HG03095 (cell line): Measurements from ENCODE around the gene BMERB1.
"Not testable (repeated sequence)": the region's sequence is repeated elsewhere in the genome, so short reads cannot be mapped to it uniquely, and the experiment has no call there.

Source experiments
- ATAC-seq: cut with Tn5 transposase; IDR thresholded peaks from one replicate; pipeline ENCODE4 v1.9.1; 2021; ENCODE audit warnings: moderate library complexity; ENCODE audit not compliant: unreplicated experiment

The BMERB1 gene

GRCh38 chr16:15434425-15435215, at the start of gene BMERB1:
Gene BMERB1 (plus strand): TSS chr16:15434588. CDS start chr16:15434654, 66 bp downstream.
- no peak for ATAC-seq

- ATAC-seq: not testable (repeated sequence)
Observed at GRCh38 chr16:15388060-15388459, 46.3 kb upstream of the BMERB1 start.

- not testable (repeated sequence) for ATAC-seq
Observed at GRCh38 chr16:15389916-15390315, 44.5 kb upstream of the BMERB1 start.

- ATAC-seq: not testable (repeated sequence)
Observed at GRCh38 chr16:15393025-15393424, 41.4 kb upstream of the BMERB1 start.

- ATAC-seq: not testable (repeated sequence)
Observed at GRCh38 chr16:15395631-15396508, 38.5 kb upstream of the BMERB1 start, which contains the start of gene MPV17L. Gene MPV17L (plus strand): TSS chr16:15395754. CDS start chr16:15395898, 144 bp downstream.

GRCh38 chr16:15396509-15396829, 37.9 kb upstream of the BMERB1 start:
- ATAC-seq: not testable (repeated sequence)

GRCh38 chr16:15396948-15397594, 37.3 kb upstream of the BMERB1 start:
- ATAC-seq: no peak

GRCh38 chr16:15398618-15399316, 35.6 kb upstream of the BMERB1 start:
- ATAC-seq: no peak

GRCh38 chr16:15399317-15399716, 35.1 kb upstream of the BMERB1 start:
- ATAC-seq: no peak

GRCh38 chr16:15400314-15400713, 34.1 kb upstream of the BMERB1 start:
- ATAC-seq: not testable (repeated sequence)

GRCh38 chr16:15401972-15402371, 32.4 kb upstream of the BMERB1 start:
- no peak for ATAC-seq

GRCh38 chr16:15403392-15403995, 30.9 kb upstream of the BMERB1 start:
- no peak for ATAC-seq

- not testable (repeated sequence) for ATAC-seq
Observed at GRCh38 chr16:15404091-15404490, 30.3 kb upstream of the BMERB1 start.

- ATAC-seq: no peak
Observed at GRCh38 chr16:15404792-15405191, 29.6 kb upstream of the BMERB1 start.

GRCh38 chr16:15407756-15408155, 26.6 kb upstream of the BMERB1 start:
- ATAC-seq: not testable (repeated sequence)

GRCh38 chr16:15409476-15409875, 24.9 kb upstream of the BMERB1 start:
- ATAC-seq: not testable (repeated sequence)

- ATAC-seq: no peak
Observed at GRCh38 chr16:15415511-15415985, 18.8 kb upstream of the BMERB1 start.

- ATAC-seq: no peak
Observed at GRCh38 chr16:15417197-15417596, 17.2 kb upstream of the BMERB1 start.

- no peak for ATAC-seq
Observed at GRCh38 chr16:15418206-15418605, 16.2 kb upstream of the BMERB1 start.

- not testable (repeated sequence) for ATAC-seq
Observed at GRCh38 chr16:15421696-15422095, 12.7 kb upstream of the BMERB1 start.
